IMR-90 (cell line): ENCODE data around the gene CASQ1.

Experiments used
- POLR2A ChIP-seq: IDR thresholded peaks from 2 replicates; pipeline ENCODE4 v1.6.1; 2012; ENCODE audit warnings: mild to moderate bottlenecking, low read depth, low read length
- RFX5 ChIP-seq: IDR thresholded peaks from 2 replicates; pipeline ENCODE4 v1.8.0; 2012; ENCODE audit warnings: low read depth, mild to moderate bottlenecking, low read length, moderate library complexity
- TF ChIP-seq, protein P1 (sequence below): conservative IDR thresholded peaks from 2 replicates; pipeline ENCODE4 v1.5.1; 2012; ENCODE audit warnings: mild to moderate bottlenecking, low read depth, low read length, improper control_type of control experiment

DNA sequence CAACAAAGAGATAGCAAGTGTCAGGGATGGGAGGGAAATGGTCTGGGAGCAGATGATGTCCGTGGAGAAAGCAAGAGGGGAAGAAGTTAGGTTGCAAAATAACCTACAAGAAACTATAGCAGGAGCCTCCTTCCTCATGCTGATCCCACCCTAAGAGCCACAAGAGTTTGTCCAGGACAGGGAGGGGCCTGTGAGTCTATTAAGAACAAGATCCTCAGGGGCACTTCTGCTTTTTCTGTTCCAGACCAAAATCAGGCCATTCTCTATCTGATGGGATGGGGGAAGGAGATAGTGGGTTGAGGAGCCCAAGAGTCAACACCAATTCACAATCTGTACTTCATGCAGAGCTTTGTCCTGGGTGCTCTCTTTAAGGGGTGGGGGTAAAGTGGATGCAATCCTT lies 46.7 kb upstream of the CASQ1 start:
- TF ChIP-seq RFX5 = no peak
- TF ChIP-seq, protein P1, sequence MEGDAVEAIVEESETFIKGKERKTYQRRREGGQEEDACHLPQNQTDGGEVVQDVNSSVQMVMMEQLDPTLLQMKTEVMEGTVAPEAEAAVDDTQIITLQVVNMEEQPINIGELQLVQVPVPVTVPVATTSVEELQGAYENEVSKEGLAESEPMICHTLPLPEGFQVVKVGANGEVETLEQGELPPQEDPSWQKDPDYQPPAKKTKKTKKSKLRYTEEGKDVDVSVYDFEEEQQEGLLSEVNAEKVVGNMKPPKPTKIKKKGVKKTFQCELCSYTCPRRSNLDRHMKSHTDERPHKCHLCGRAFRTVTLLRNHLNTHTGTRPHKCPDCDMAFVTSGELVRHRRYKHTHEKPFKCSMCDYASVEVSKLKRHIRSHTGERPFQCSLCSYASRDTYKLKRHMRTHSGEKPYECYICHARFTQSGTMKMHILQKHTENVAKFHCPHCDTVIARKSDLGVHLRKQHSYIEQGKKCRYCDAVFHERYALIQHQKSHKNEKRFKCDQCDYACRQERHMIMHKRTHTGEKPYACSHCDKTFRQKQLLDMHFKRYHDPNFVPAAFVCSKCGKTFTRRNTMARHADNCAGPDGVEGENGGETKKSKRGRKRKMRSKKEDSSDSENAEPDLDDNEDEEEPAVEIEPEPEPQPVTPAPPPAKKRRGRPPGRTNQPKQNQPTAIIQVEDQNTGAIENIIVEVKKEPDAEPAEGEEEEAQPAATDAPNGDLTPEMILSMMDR = no peak
- TF ChIP-seq POLR2A = no peak
